Measurements from ENCODE around the gene ATXN1.

DNA sequence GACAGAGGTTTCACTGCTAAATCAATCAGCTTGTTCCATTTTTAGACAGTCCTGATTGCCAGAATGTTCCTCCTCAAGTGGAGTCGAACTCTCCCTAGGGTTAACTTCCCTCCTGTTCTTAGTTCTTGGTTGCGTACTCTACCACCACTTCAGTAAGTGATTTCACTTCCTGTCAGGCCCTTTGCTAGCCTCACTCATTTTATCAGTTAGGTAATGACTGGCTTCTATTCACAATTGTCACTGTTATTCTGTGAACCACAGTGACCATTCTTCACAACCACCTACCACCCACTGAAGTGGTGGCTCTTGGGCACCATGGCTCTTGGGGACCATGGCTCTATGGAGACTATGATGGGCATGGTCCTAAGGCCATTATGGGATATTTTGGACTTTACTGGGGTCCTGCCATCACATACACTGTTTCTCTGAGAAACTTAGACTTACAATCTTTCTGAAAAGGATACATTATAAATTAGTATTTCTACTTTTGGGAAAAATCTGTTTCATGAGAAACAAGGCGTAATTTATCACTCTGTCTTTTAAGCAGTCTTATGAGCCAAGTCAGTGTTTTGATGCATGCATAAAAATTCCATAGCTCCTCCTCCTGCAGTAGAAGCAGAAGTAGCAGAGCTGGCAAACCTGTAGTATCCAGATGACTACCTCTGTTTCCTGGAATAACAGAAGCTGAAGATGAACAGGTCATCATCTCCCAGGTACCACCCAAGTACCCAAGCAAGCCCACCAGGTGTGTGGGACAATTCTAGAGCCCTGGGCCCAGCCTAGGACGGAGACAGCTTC, 66.3 kb downstream of the ATXN1 start:
- TF ChIP-seq JUND (IDR thresholded peaks at IDR 0.05) (no peak), YY1 (IDR thresholded peaks at IDR 0.05; ENCODE audit: low read depth) (no peak), SMC3 (IDR thresholded peaks at IDR 0.05; ENCODE audit: low read depth, low read length) (no peak), TEAD4 (IDR thresholded peaks at IDR 0.05; ENCODE audit: borderline replicate concordance, insufficient read depth) (no peak), NFIC (IDR thresholded peaks at IDR 0.05; ENCODE audit: borderline replicate concordance) (no peak)
- TF ChIP-seq, protein P1, sequence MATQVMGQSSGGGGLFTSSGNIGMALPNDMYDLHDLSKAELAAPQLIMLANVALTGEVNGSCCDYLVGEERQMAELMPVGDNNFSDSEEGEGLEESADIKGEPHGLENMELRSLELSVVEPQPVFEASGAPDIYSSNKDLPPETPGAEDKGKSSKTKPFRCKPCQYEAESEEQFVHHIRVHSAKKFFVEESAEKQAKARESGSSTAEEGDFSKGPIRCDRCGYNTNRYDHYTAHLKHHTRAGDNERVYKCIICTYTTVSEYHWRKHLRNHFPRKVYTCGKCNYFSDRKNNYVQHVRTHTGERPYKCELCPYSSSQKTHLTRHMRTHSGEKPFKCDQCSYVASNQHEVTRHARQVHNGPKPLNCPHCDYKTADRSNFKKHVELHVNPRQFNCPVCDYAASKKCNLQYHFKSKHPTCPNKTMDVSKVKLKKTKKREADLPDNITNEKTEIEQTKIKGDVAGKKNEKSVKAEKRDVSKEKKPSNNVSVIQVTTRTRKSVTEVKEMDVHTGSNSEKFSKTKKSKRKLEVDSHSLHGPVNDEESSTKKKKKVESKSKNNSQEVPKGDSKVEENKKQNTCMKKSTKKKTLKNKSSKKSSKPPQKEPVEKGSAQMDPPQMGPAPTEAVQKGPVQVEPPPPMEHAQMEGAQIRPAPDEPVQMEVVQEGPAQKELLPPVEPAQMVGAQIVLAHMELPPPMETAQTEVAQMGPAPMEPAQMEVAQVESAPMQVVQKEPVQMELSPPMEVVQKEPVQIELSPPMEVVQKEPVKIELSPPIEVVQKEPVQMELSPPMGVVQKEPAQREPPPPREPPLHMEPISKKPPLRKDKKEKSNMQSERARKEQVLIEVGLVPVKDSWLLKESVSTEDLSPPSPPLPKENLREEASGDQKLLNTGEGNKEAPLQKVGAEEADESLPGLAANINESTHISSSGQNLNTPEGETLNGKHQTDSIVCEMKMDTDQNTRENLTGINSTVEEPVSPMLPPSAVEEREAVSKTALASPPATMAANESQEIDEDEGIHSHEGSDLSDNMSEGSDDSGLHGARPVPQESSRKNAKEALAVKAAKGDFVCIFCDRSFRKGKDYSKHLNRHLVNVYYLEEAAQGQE (IDR thresholded peaks at IDR 0.05; ENCODE audit: low read depth, low read length) = no peak
- TF ChIP-seq, protein P2, sequence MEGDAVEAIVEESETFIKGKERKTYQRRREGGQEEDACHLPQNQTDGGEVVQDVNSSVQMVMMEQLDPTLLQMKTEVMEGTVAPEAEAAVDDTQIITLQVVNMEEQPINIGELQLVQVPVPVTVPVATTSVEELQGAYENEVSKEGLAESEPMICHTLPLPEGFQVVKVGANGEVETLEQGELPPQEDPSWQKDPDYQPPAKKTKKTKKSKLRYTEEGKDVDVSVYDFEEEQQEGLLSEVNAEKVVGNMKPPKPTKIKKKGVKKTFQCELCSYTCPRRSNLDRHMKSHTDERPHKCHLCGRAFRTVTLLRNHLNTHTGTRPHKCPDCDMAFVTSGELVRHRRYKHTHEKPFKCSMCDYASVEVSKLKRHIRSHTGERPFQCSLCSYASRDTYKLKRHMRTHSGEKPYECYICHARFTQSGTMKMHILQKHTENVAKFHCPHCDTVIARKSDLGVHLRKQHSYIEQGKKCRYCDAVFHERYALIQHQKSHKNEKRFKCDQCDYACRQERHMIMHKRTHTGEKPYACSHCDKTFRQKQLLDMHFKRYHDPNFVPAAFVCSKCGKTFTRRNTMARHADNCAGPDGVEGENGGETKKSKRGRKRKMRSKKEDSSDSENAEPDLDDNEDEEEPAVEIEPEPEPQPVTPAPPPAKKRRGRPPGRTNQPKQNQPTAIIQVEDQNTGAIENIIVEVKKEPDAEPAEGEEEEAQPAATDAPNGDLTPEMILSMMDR (IDR thresholded peaks at IDR 0.05) = no peak
- TF ChIP-seq, protein P3, sequence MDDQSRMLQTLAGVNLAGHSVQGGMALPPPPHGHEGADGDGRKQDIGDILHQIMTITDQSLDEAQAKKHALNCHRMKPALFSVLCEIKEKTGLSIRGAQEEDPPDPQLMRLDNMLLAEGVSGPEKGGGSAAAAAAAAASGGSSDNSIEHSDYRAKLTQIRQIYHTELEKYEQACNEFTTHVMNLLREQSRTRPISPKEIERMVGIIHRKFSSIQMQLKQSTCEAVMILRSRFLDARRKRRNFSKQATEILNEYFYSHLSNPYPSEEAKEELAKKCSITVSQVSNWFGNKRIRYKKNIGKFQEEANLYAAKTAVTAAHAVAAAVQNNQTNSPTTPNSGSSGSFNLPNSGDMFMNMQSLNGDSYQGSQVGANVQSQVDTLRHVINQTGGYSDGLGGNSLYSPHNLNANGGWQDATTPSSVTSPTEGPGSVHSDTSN (IDR thresholded peaks at IDR 0.05) = no peak

All from SK-N-SH (cell line).